NCI-H1930 (cell line): Measurements from ENCODE around the gene ZSCAN31.
"Not testable (repeated sequence)": the region's sequence is repeated elsewhere in the genome, so short reads cannot be mapped to it uniquely, and the experiment has no call there.

Source experiments
- DNase-seq, 2 experiments: peaks; one replicate each; lab custom pipeline; 2025; lab: John Stamatoyannopoulos, UW

The ZSCAN31 gene

GRCh38 chr6:28335564-28336283 lies at the start of gene ZSCAN31:
ZSCAN31 (minus strand) TSS chr6:28336148; CDS start chr6:28329683, 6,465 bp downstream.
- peak; percentile 44 to 46 for DNase-seq

GRCh38 chr6:28384143-28384533 lies 48.2 kb upstream of the ZSCAN31 start:
- no peak for DNase-seq

GRCh38 chr6:28383235-28384142 lies 47.5 kb upstream of the ZSCAN31 start:
- DNase-seq = peak; percentile 19 to 50

GRCh38 chr6:28380381-28380780 lies 44.4 kb upstream of the ZSCAN31 start:
- DNase-seq = no peak

GRCh38 chr6:28378644-28379043 lies 42.7 kb upstream of the ZSCAN31 start:
- no peak for DNase-seq

GRCh38 chr6:28377879-28378278 lies 41.9 kb upstream of the ZSCAN31 start:
- no peak for DNase-seq

GRCh38 chr6:28373925-28374324 lies 38.0 kb upstream of the ZSCAN31 start:
- DNase-seq = no peak

- DNase-seq = no peak
Observed at GRCh38 chr6:28371706-28372451, 35.9 kb upstream of the ZSCAN31 start.

GRCh38 chr6:28371280-28371679 lies 35.3 kb upstream of the ZSCAN31 start:
- no peak for DNase-seq

GRCh38 chr6:28370440-28370839 lies 34.5 kb upstream of the ZSCAN31 start:
- no peak for DNase-seq

GRCh38 chr6:28369463-28369862 lies 33.5 kb upstream of the ZSCAN31 start:
- no peak for DNase-seq

GRCh38 chr6:28368522-28368921 lies 32.6 kb upstream of the ZSCAN31 start:
- no peak for DNase-seq

GRCh38 chr6:28365590-28365989 lies 29.6 kb upstream of the ZSCAN31 start:
- not testable (repeated sequence) for DNase-seq

GRCh38 chr6:28360961-28361360 lies 25.0 kb upstream of the ZSCAN31 start:
- DNase-seq = no peak

- not testable (repeated sequence) for DNase-seq
Observed at GRCh38 chr6:28359562-28359961, 23.6 kb upstream of the ZSCAN31 start.

- no peak for DNase-seq
Observed at GRCh38 chr6:28357036-28357435, 21.1 kb upstream of the ZSCAN31 start.

- DNase-seq = no peak
Observed at GRCh38 chr6:28356666-28357020, 20.7 kb upstream of the ZSCAN31 start.

- DNase-seq = peak; percentile 57 to 69
Observed at GRCh38 chr6:28355743-28356665, 20.1 kb upstream of the ZSCAN31 start.

- DNase-seq = no peak
Observed at GRCh38 chr6:28354688-28355554, 19.0 kb upstream of the ZSCAN31 start.

GRCh38 chr6:28353981-28354676 lies 18.2 kb upstream of the ZSCAN31 start:
- no peak for DNase-seq
